ENCODE results near the gene IGF2BP2. TPM values are rescaled to one million over a fixed set of nuclear protein-coding genes. Genes with fewer than 3 reads are reported as not detected.

IGF2BP2 gene
- total and polyA plus RNA-seq, 2 of the 4 experiments (the other 2 are of a cell fraction): 23.4 to 88.2 TPM

DNA sequence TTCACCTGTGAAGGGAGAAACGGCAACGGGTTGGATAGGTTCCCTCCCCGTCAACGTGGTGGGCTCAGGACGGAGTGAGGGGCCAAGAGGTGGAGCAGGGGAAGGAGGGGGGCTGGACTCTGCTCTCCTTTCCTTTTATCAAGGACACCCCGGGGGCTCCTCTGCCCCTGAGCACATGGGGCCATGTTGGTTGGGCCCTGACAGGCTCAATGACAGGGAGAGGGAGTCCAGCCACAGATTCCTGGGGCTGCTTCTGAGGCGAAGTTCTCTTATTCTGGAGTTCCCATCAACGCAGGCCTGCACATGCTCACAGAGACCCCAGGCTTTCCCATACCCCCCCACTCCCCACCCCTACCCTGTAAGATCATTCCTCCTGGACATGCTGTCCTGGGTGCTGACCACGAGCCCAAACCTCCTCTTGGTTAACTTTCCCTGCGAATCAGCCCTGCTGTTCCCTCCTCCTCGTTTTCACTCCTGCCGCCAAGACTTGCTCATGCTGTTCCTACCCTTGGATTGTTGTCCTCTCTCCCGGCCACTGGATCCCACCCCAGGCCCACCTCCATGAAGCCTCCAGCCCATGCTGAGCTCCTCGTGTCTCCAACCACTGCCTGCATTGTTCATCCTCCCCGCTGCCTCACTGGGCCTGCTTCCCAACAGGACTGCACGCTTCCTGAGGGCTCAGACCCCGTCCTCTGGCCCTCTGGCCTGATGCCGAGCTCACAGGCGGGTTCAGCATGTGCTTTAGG is 177.5 kb downstream of the IGF2BP2 start:
- Histone ChIP-seq H3K4me2 (ENCODE audit: low read depth, low read length) (no peak overlapping the region), H3K79me1 (ENCODE audit: low read depth in 1 of 2, low read length in 2 of 2) (peaks cover 16 to 32% of the 10 kb centered on the region in 2 experiments), H4K91ac (ENCODE audit: insufficient read depth, low read depth, low read length) (no peak overlapping the region), H4K20me1 (ENCODE audit: insufficient read depth, low read length) (peaks cover 19% of the 10 kb centered on the region), H3K9me1 (ENCODE audit: insufficient read depth, low read length) (peaks cover 4% of the 10 kb centered on the region; the same call in 1 of the 2 replicates), H3K4me1 (ENCODE audit: control insufficient read depth, insufficient read depth, low read length) (no peaks in the 10 kb centered on the region), H3K14ac (replicated peaks; ENCODE audit: low read depth, low read length) (no peak overlapping the region), H3K4ac (ENCODE audit: low read depth, low read length) (no peak overlapping the region), H2BK5ac (ENCODE audit: low read depth, low read length, poor library complexity, severe bottlenecking) (no peak overlapping the region), H4K5ac (ENCODE audit: low read depth, low read length) (no peak overlapping the region), H3K27me3 (ENCODE audit: control insufficient read depth, insufficient read depth, low read length) (no peaks in the 10 kb centered on the region), H3K9ac (ENCODE audit: low read depth, low read length) (no peak overlapping the region), H2BK15ac (ENCODE audit: low read depth, low read length) (no peak overlapping the region), H2AK9ac (replicated peaks; ENCODE audit: low read depth, low read length, poor library complexity) (no peak overlapping the region), H2BK120ac (ENCODE audit: low read depth, low read length) (no peak overlapping the region), H3K18ac (ENCODE audit: low read depth, low read length) (no peak overlapping the region), H3K56ac (ENCODE audit: extremely low read depth, insufficient read depth, low read length) (no peak overlapping the region), H3K27ac (ENCODE audit: insufficient read depth, low read length) (no peak overlapping the region), H3K36me3 (ENCODE audit: control insufficient read depth, insufficient read depth, low read length) (peaks cover 68% of the 10 kb centered on the region), H3K9me3 (ENCODE audit: control insufficient read depth, insufficient read depth, low read length) (no peaks in the 10 kb centered on the region), H3K4me3 (ENCODE audit: insufficient read depth, low read depth, low read length) (no peak overlapping the region), H4K8ac (ENCODE audit: low read depth in 2 of 2, low read length in 2 of 2) (no peak overlapping the region), H3K23ac (ENCODE audit: low read depth, low read length) (no peak overlapping the region), H2BK20ac (ENCODE audit: low read depth, low read length) (no peak overlapping the region), H2AFZ (replicated peaks; ENCODE audit: low read length, poor library complexity) (no peak overlapping the region), H2AK5ac (ENCODE audit: low read depth, low read length) (no peak overlapping the region)
- 92% methylated on average over 4 of the region's 19 CpGs; no CpG with 5 or more reads in 1 of the 2 experiments for WGBS, 2 experiments (ENCODE audit: extremely low coverage in 2 of 2, insufficient read length in 1 of 2)
- DNase-seq (no peak), ATAC-seq (ENCODE audit: low read depth) (no peak)
- in situ Hi-C loops (cut with MboI; ENCODE audit: low sequenced_read_pairs) (no loop called here), dilution Hi-C loops (cut with HindIII; ENCODE audit: low sequenced_read_pairs, unreplicated experiment) (no loop called here), intact Hi-C loops (cut with micrococcal nuclease) (no loop called here)
- ChIA-PET POLR2A (ENCODE audit: unreplicated experiment) (no interaction called here), CTCF (no interaction called here)
- BruUV-seq (replicated peaks): no TSS peak
- no peak for TF ChIP-seq CEBPB (IDR thresholded peaks at IDR 0.05; ENCODE audit: low read depth, low read length)
